Activated T-helper 1 cell treated with anti-CD3 and anti-CD28 coated beads, Interleukin-12 subunit alpha, Interleukin-12 subunit beta, Interleukin-2, Interleukin-4 antibody, amounts not matched to agents 30 ng/mL and 10 ng/mL and 1 ng/mL, durations not matched to agents 14 hours and 24 hours and 36 hours (primary cell): ENCODE data around the gene GALNT1. TPM values are rescaled to one million over a fixed set of nuclear protein-coding genes. Genes with fewer than 3 reads are reported as not detected.

Source experiments
- DNase-seq: peaks from one replicate; pipeline ENCODE4 v3.0.0; 2021; ENCODE audit warnings: low spot score
- H3K27ac Mint-ChIP-seq: one replicate; pipeline ENCODE4 v1.8.0; 2021; ENCODE audit warnings: mild to moderate bottlenecking, mixed read lengths
- H3K27me3 Mint-ChIP-seq: one replicate; pipeline ENCODE4 v1.8.0; 2022; ENCODE audit warnings: mild to moderate bottlenecking, moderate library complexity, mixed read lengths; ENCODE audit not compliant: insufficient read depth
- H3K36me3 Mint-ChIP-seq: one replicate; pipeline ENCODE4 v1.8.0; 2021; ENCODE audit warnings: low read depth, mixed read lengths
- H3K4me1 Mint-ChIP-seq: one replicate; pipeline ENCODE4 v1.8.0; 2021; ENCODE audit warnings: low read depth, mixed read lengths
- H3K4me3 Mint-ChIP-seq: one replicate; pipeline ENCODE4 v1.8.0; 2021; ENCODE audit warnings: mild to moderate bottlenecking, moderate library complexity, mixed read lengths
- H3K9me3 Mint-ChIP-seq: one replicate; pipeline ENCODE4 v1.8.0; 2021; ENCODE audit warnings: mixed read lengths
- intact Hi-C: fragments of 100-400 bp; cut with micrococcal nuclease; formaldehyde crosslinking; loops from one replicate; pipeline ENCODE4 v1.15.1; 2024
- total RNA-seq: library from RNA; stranded (reverse); gene quantifications from 2 replicates; pipeline ENCODE4 v1.2.3, GENCODE V29; 2022

The GALNT1 gene
- total RNA-seq, 1 donor from 2014 or later, result 53.5 TPM

DNA sequence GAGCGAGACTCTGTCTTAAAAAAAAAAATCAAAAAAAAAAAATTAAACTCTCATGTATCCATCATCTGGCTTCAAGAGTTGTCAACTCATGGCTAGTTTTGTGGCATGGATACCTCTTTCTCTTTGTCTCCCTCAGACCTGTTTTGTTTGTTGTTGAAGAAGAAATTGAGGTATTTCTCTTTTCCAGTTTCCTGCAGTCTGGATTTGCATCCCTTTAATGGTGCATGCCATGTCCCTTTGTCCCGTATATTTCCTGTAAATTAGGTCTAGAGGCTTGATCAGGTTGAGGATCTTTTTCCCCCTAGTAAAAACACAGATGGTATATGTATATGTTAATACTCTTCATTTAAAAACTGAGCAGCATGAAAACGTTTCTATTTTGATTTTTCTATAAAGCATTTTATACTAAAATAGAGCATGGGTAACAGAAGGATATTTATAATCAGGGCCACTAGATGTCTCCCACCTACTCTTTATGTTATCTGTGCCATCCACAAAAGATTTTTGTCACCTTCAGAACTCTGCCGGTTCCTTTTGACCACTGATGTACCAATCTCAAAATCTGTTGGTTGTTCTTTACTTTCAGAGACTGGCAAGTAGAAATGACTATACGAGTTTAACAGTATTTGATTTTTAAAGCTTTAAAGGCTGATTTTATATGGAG lies 80.1 kb downstream of the GALNT1 start:
- H3K27me3 Mint-ChIP-seq, result no peaks in the 10 kb centered on the region
- DNase-seq, result no peak
- no peaks in the 10 kb centered on the region for H3K9me3 Mint-ChIP-seq
- H3K27ac Mint-ChIP-seq, result no peak overlapping the region
- intact Hi-C loops, result loop anchor here (5.0 kb wide), 1 partner anchor 274 kb away; no protein-coding TSS in a partner anchor
- H3K4me3 Mint-ChIP-seq, result no peak overlapping the region
- H3K4me1 Mint-ChIP-seq, result no peaks in the 10 kb centered on the region
- H3K36me3 Mint-ChIP-seq, result peaks cover 15% of the 10 kb centered on the region

DNA sequence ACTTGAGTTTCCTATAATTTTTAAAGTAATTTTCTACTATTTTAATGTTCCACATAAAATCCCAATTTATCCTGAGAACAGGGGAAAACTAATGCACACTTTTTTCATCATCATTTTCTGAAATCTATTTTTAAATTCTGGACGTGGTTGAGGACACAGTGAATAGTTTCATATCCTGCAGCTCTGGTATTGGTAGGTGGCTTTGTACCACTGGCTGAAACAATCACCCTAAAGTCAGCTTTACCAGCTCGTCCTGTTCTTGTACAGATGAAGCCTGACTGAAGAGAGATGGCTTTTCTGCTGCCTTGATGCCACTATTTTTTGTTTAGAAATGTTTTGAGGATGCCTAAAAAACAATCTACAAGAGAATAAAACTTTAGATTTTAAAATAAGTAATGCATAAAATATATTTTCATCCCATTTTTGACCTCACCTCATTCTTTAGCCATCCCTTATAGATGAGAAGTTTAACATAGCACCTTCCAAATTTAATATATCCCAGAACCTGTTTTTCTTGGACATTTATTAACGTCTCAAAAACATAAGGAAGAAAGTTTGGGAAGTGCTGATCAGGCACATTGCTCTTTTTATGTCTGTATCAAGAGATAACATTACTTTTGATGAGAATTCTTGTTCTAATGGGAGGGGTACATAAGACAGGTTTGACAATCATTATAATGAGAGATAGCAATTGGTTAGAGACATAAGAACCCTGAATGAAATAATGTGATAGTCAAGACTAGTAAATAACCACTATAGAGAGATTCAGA lies 80.9 kb downstream of the GALNT1 start:
- H3K4me3 Mint-ChIP-seq, result no peak overlapping the region
- no peaks in the 10 kb centered on the region for H3K4me1 Mint-ChIP-seq
- H3K27me3 Mint-ChIP-seq, result no peaks in the 10 kb centered on the region
- DNase-seq, result no peak
- H3K9me3 Mint-ChIP-seq, result peaks cover 4% of the 10 kb centered on the region
- H3K36me3 Mint-ChIP-seq, result peaks cover 16% of the 10 kb centered on the region
- intact Hi-C loops, result loop anchor here (5.0 kb wide), 1 partner anchor 275 kb away; no protein-coding TSS in a partner anchor
- H3K27ac Mint-ChIP-seq, result no peak overlapping the region

DNA sequence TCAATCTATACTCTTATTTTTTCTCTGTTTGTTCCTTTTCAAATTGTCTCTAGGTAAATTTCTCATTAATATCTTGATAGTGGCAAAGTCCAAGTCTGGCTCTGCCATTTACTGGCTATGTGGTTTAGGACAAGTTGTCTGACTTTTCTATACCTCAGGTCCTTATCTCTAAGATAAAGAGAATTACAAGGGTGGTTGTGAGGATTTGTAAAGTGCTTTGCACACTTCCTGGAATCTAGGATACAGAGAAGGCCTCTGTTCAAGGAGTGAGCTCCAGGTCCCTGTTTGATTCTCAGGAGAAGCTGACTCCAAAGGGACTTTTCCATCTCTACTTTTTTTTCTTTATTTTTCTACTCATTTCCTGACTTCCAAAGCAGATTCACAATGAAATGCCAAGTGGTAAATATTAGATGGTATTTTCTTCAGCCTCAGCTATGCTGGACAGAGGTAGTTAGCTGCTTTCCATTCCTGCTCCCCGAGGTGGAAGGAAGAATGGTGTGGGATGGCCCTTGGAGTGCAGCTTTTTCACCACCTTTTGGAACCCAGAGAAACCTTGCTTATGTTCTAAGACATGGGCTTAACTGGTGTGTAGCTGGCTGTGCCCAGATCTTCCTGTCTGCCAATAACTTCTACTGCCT lies 90.5 kb downstream of the GALNT1 start:
- intact Hi-C loops, result no loop called here
- Mint-ChIP-seq H3K27ac (no peak overlapping the region), H3K4me1 (no peaks in the 10 kb centered on the region), H3K4me3 (no peak overlapping the region), H3K36me3 (peaks cover 8% of the 10 kb centered on the region), H3K27me3 (no peaks in the 10 kb centered on the region), H3K9me3 (peaks cover 6% of the 10 kb centered on the region)
- DNase-seq, result no peak

DNA sequence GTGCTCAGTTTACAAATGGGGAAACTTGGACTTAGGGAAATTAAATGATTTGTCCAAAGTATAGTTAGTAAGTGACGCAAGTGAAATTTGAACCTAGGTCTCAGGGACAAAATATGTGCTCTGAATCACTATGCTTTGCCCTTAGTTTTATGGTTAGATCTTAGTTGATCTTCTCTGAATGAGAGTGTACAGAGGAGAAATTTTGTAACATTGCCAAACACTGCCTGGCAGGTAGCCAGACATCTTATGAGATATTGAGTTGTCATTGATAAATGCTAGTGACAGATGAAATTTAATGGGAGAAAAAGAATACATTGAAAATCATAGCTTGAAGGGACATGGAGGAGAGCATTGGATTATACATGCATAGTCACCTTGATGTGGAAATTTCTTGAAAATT lies 91.4 kb downstream of the GALNT1 start:
- intact Hi-C loops, result no loop called here
- Mint-ChIP-seq H3K27me3 (no peaks in the 10 kb centered on the region), H3K4me3 (no peak overlapping the region)

DNA sequence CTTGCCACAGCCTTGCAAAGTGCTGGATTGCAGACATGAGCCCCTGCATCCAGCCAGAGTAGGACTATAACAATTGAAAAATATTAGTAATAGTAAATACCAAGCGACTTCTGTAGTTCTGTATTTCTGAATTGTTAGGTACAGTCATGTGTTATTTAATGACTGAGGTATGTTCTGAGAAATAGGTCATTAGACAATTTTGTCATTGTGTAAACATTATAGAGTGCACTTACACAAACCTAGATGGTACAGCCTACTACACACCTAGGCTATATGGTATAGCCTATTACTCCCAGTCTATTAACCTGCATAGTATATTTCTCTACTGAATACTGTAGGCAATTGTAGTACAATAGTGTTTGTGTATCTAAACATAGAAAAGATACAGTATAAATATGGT lies 92.1 kb downstream of the GALNT1 start:
- no peak overlapping the region for H3K27ac Mint-ChIP-seq
- no peaks in the 10 kb centered on the region for H3K27me3 Mint-ChIP-seq
- intact Hi-C loops, result no loop called here
- no peak overlapping the region for H3K4me3 Mint-ChIP-seq
- no peaks in the 10 kb centered on the region for H3K9me3 Mint-ChIP-seq
- H3K36me3 Mint-ChIP-seq, result peaks cover 2% of the 10 kb centered on the region
- no peak for DNase-seq
- H3K4me1 Mint-ChIP-seq, result no peaks in the 10 kb centered on the region

More for the DNA sequence above, 91.4 kb downstream of the GALNT1 start:
- no peaks in the 10 kb centered on the region for H3K4me1 Mint-ChIP-seq
- peaks cover 3% of the 10 kb centered on the region for H3K36me3 Mint-ChIP-seq
- no peak overlapping the region for H3K27ac Mint-ChIP-seq
- peaks cover under 1% of the 10 kb centered on the region for H3K9me3 Mint-ChIP-seq
- no peak for DNase-seq

DNA sequence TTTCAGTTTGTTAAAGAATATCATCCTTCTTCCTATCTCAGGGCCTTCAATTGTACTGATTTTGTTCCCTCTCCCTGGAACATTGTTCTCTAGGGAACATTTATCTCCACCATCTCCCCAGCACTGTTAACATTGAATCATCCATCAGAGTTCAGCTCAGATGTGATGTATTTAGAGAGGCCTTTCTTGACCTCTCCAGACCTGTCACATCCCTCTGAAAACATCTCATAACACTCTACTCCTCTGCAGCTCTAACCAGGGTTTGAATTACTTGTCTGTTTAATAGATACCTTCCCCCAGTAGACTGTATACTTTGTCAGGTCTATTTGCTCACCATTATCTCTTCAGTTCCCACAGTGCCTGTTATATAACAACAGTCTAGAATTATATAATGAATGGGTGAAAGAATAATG lies 98.6 kb downstream of the GALNT1 start:
- H3K9me3 Mint-ChIP-seq, result no peaks in the 10 kb centered on the region
- no peaks in the 10 kb centered on the region for H3K4me1 Mint-ChIP-seq
- no peak overlapping the region for H3K27ac Mint-ChIP-seq
- no peak overlapping the region for H3K4me3 Mint-ChIP-seq
- no peaks in the 10 kb centered on the region for H3K27me3 Mint-ChIP-seq
- no peak for DNase-seq
- no peaks in the 10 kb centered on the region for H3K36me3 Mint-ChIP-seq
- intact Hi-C loops, result no loop called here

DNA sequence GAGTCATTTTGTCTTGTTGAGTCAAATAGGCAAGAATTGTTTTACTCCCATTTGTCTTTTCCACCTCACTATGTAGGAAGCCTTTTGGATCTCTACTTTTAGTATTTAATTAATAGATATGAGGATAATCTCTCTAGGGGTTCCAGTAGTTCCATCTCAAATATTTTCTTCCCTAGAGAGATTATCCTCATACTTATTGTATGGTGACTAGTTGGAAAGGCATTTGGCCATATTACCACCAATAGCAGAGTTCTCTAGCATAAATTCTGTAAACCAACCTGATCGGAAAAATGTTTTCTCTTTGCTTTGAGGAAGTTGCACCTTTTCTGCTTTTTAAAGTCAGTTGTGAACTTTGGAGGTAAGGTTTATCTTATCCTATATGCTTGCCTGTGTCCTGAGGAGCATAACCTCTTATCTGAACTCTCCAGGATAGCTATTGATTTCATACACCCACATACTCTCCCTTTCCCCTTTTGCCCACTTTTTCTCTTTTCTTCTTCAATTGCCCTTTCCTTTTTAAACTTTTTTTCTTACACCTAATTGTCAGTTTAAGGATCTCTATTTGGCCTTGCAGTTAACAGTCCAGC lies 100.8 kb downstream of the GALNT1 start:
- H3K4me1 Mint-ChIP-seq, result no peaks in the 10 kb centered on the region
- no peak overlapping the region for H3K4me3 Mint-ChIP-seq
- H3K36me3 Mint-ChIP-seq, result no peaks in the 10 kb centered on the region
- H3K27ac Mint-ChIP-seq, result no peak overlapping the region
- intact Hi-C loops, result no loop called here
- H3K27me3 Mint-ChIP-seq, result no peaks in the 10 kb centered on the region
- DNase-seq, result no peak
- H3K9me3 Mint-ChIP-seq, result no peaks in the 10 kb centered on the region

DNA sequence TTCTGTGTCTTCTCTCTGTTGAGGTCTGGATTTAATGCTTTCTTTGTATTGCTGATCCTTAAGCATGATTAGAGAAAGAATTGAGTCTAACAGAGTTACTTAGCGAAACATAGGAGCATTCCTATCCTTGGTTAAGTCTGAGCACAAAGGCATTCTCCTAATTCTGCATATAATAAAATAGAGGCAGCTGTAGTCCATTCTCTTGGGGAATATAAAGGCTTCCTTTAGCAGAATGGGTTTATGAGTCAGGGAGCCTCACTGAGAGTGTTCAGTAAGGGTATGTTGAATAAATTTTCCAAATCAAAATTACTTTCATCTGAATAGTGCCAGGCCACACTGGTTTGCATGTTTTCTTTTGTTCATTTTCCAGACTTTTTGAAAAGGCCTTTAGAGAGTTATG lies 101.5 kb downstream of the GALNT1 start:
- Mint-ChIP-seq H3K4me3 (no peak overlapping the region), H3K4me1 (no peaks in the 10 kb centered on the region), H3K27me3 (no peaks in the 10 kb centered on the region), H3K27ac (no peak overlapping the region), H3K36me3 (no peaks in the 10 kb centered on the region), H3K9me3 (no peaks in the 10 kb centered on the region)
- DNase-seq, result no peak
- intact Hi-C loops, result no loop called here

DNA sequence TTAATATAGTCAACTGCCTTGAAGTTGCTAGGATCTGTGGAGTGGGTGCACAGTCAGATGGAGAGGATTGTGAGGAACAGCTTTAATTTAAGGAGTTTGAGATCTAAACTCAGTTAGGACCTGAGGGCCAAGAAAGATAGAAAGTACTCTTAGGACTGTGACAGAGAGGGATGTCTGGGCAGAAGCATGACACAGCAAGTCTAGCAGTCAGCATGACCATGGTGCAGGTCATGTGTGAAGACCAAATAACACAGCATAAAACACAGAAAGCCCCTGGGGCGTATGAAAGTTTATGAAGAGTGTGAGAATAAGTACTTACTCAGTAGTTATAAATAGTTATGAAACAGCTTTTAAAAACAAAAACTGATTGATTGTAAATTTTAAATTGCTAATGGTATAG lies 107.2 kb downstream of the GALNT1 start:
- Mint-ChIP-seq H3K9me3 (no peaks in the 10 kb centered on the region), H3K36me3 (peaks cover 6% of the 10 kb centered on the region), H3K27me3 (no peaks in the 10 kb centered on the region), H3K4me3 (no peak overlapping the region), H3K4me1 (no peaks in the 10 kb centered on the region), H3K27ac (no peak overlapping the region)
- DNase-seq, result no peak
- intact Hi-C loops, result no loop called here

DNA sequence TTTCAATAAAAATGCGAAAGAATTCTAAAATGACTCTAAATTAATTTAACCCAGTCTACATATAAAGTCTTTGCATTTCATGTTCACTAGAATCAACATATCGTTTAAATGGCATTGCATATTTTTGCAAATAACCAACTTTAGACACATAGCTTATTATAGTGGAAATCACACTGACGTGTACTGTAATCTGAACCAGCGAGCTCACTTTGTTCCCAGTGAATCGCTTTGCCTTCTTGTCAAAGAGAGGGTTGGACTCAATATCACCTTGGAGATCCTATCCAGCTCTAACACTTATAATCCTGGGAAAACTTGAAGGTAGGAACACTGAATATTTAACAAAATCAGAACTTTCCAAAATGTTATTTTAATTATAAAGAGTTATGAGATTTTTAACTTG lies 108.2 kb downstream of the GALNT1 start:
- no peaks in the 10 kb centered on the region for H3K9me3 Mint-ChIP-seq
- no peak for DNase-seq
- no peaks in the 10 kb centered on the region for H3K4me1 Mint-ChIP-seq
- no peak overlapping the region for H3K27ac Mint-ChIP-seq
- intact Hi-C loops, result loop anchor here (5.0 kb wide), 1 partner anchor 107 kb away; the partner anchor contains the start of gene GALNT1
- H3K4me3 Mint-ChIP-seq, result no peak overlapping the region
- H3K36me3 Mint-ChIP-seq, result peaks cover 6% of the 10 kb centered on the region
- H3K27me3 Mint-ChIP-seq, result no peaks in the 10 kb centered on the region

DNA sequence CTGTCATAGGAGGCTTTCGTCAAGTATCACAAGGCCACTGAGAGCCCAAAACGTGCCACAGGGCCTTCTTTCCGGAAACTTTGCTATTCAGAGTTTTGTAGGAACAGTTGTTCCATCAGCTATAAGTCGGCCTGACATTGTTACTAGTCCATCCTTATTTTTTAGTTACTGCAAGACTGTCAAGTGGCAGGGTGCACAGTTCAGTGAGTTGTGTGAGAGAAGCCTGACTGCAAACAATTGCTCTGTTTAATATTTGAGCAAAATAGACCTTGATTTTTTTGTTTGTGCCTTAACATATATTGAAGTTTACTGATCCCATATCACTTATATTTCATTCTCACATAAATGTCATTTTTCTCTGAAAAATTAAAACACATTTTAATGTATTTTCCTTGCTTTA lies 110.1 kb downstream of the GALNT1 start:
- H3K9me3 Mint-ChIP-seq, result no peaks in the 10 kb centered on the region
- no peaks in the 10 kb centered on the region for H3K27me3 Mint-ChIP-seq
- H3K4me1 Mint-ChIP-seq, result no peaks in the 10 kb centered on the region
- no peak overlapping the region for H3K27ac Mint-ChIP-seq
- intact Hi-C loops, result loop anchor here (2.0 to 5.0 kb wide), 2 partner anchors 75 to 109 kb away; partner anchors contain the start of gene GALNT1
- H3K36me3 Mint-ChIP-seq, result peaks cover 6% of the 10 kb centered on the region
- no peak overlapping the region for H3K4me3 Mint-ChIP-seq
- no peak for DNase-seq

DNA sequence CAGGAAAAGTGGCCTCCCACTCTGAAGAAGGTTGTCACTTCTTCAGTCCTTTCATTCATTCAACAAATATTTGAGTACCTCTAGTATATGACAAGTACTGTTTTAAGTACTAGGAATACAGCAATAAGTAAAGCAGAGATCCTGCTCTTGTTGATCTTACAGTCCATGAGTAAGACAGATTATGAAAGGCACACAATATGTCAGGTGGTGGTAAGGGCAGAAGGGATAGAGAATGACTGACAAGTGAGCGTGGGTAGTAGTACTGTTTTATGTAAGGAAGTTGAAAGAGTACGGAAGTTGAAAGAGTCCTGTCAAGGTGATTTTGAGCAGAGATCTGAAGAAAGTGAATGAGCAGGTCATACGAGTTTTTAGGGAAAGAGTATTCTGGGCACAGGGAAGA lies 111.3 kb downstream of the GALNT1 start:
- no peaks in the 10 kb centered on the region for H3K27me3 Mint-ChIP-seq
- intact Hi-C loops, result loop anchor here (2.0 to 5.0 kb wide), 2 partner anchors 76 to 111 kb away; partner anchors contain the start of gene GALNT1
- no peaks in the 10 kb centered on the region for H3K9me3 Mint-ChIP-seq
- no peak overlapping the region for H3K27ac Mint-ChIP-seq
- DNase-seq, result no peak
- H3K36me3 Mint-ChIP-seq, result peaks cover 9% of the 10 kb centered on the region
- no peaks in the 10 kb centered on the region for H3K4me1 Mint-ChIP-seq
- no peak overlapping the region for H3K4me3 Mint-ChIP-seq
